GM12891 (cell line): ENCODE results near the gene KRT8.

Experiments
- POLR2A ChIP-seq: IDR thresholded peaks from 2 replicates; pipeline ENCODE4 v1.6.1; 2011; ENCODE audit warnings: low read depth, low read length, control low read depth
- TAF1 ChIP-seq: IDR thresholded peaks from 2 replicates; pipeline ENCODE4 v1.6.1; 2011; ENCODE audit warnings: low read depth, low read length, control low read depth

DNA sequence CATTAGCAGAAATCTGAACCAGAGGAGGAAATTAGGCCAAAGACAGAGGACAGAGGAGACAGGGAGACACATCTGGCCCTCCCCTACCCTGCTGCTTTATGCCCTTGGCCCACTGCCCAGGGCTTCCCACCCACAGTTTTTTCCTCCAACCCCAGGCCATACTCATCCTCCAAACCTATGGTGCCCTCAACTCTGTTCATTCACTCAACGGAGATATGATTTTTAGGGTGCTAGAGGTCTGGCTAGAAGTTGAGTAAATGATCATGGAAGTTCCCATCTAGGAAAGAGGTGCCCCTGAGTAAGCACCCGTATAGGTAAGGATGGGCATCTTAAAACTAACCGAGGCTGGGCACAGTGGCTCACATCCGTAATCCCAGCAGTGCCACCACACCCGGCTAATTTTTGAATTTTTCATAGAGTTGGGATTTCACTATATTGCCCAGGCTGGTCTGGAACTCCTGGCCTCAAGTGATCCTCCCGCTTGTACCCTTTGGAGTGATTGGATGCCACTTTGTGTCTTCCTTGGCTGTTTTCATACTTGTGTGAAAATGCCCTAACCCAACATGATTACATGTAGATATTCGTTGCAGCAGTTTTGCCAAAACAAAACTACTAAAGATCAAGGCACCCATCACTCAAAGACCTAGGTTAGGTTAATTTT, 48.4 kb upstream of the KRT8 start:
- no peak for TF ChIP-seq POLR2A
- no peak for TF ChIP-seq TAF1
